GM19452 (cell line): Measurements from ENCODE around the gene BRD9.
"Not testable (repeated sequence)": the region's sequence is repeated elsewhere in the genome, so short reads cannot be mapped to it uniquely, and the experiment has no call there.

Experiments used
- ATAC-seq: cut with Tn5 transposase; IDR thresholded peaks from one replicate; pipeline ENCODE4 v1.9.1; 2021; ENCODE audit not compliant: unreplicated experiment

The BRD9 gene

GRCh38 chr5:846602-847091 is 46.0 kb downstream of the BRD9 start:
- peak; percentile 58 for ATAC-seq

- not testable (repeated sequence) for ATAC-seq
These were observed 46.7 kb downstream of the BRD9 start for GRCh38 chr5:845676-846601.

- not testable (repeated sequence) for ATAC-seq
These were observed 47.4 kb downstream of the BRD9 start for GRCh38 chr5:845031-845675.

GRCh38 chr5:844426-844825 is 48.2 kb downstream of the BRD9 start:
- ATAC-seq, result not testable (repeated sequence)

- ATAC-seq, result not testable (repeated sequence)
These were observed 48.7 kb downstream of the BRD9 start for GRCh38 chr5:843926-844325.

- ATAC-seq, result not testable (repeated sequence)
These were observed 49.2 kb downstream of the BRD9 start for GRCh38 chr5:843371-843770.

- not testable (repeated sequence) for ATAC-seq
These were observed 50.0 kb downstream of the BRD9 start for GRCh38 chr5:842402-843221.

GRCh38 chr5:841531-842401 is 50.8 kb downstream of the BRD9 start:
- not testable (repeated sequence) for ATAC-seq

GRCh38 chr5:840974-841435 is 51.6 kb downstream of the BRD9 start:
- ATAC-seq, result not testable (repeated sequence)

- not testable (repeated sequence) for ATAC-seq
These were observed 52.3 kb downstream of the BRD9 start for GRCh38 chr5:840118-840973.

- ATAC-seq, result not testable (repeated sequence)
These were observed 54.2 kb downstream of the BRD9 start for GRCh38 chr5:838431-838851.

- ATAC-seq, result not testable (repeated sequence)
These were observed 54.9 kb downstream of the BRD9 start for GRCh38 chr5:837621-838121.

GRCh38 chr5:835933-836612 is 56.5 kb downstream of the BRD9 start:
- not testable (repeated sequence) for ATAC-seq

GRCh38 chr5:834013-834412 is 58.6 kb downstream of the BRD9 start:
- ATAC-seq, result not testable (repeated sequence)

GRCh38 chr5:828194-828593 is 64.4 kb downstream of the BRD9 start:
- ATAC-seq, result not testable (repeated sequence)

GRCh38 chr5:825544-825943 is 67.1 kb downstream of the BRD9 start:
- ATAC-seq, result not testable (repeated sequence)

- ATAC-seq, result no peak
These were observed 71.1 kb downstream of the BRD9 start for GRCh38 chr5:821504-821903.

- no peak for ATAC-seq
These were observed 72.4 kb downstream of the BRD9 start for GRCh38 chr5:820245-820644.
